ENCODE measurements around the gene ZDHHC6. TPM values are rescaled to one million over a fixed set of nuclear protein-coding genes. Genes with fewer than 3 reads are reported as not detected.

Gene ZDHHC6
- total and polyA plus RNA-seq, 11 donors, result 10.0 to 26.1 (median 16.5) TPM

- intact Hi-C loops (cut with DNase I), result loop anchor here in 1 of 10 donors (10.0 kb wide), 1 partner anchor 251 kb away; no protein-coding TSS in a partner anchor
- no peaks in the 10 kb centered on the region for H3K27me3 ChIP-seq
- ATAC-seq (no peak), DNase-seq (no peak)
- 58 to 75% (median 63%) methylated on average over 2 of the region's 2 CpGs for WGBS, 4 donors
- TF ChIP-seq, protein P1, sequence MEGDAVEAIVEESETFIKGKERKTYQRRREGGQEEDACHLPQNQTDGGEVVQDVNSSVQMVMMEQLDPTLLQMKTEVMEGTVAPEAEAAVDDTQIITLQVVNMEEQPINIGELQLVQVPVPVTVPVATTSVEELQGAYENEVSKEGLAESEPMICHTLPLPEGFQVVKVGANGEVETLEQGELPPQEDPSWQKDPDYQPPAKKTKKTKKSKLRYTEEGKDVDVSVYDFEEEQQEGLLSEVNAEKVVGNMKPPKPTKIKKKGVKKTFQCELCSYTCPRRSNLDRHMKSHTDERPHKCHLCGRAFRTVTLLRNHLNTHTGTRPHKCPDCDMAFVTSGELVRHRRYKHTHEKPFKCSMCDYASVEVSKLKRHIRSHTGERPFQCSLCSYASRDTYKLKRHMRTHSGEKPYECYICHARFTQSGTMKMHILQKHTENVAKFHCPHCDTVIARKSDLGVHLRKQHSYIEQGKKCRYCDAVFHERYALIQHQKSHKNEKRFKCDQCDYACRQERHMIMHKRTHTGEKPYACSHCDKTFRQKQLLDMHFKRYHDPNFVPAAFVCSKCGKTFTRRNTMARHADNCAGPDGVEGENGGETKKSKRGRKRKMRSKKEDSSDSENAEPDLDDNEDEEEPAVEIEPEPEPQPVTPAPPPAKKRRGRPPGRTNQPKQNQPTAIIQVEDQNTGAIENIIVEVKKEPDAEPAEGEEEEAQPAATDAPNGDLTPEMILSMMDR (IDR thresholded peaks at IDR 0.05), result no peak
- TF ChIP-seq POLR2A (IDR thresholded peaks at IDR 0.05), result no peak
- H3K4me3 ChIP-seq, result no peak overlapping the region
- H3K4me1 ChIP-seq, result no peaks in the 10 kb centered on the region
- no peak overlapping the region for H3K27ac ChIP-seq
- peaks cover 0 to 97% (median 84%) of the 10 kb centered on the region in 9 donors for H3K36me3 ChIP-seq
- no peaks in the 10 kb centered on the region for H3K9me3 ChIP-seq
These were observed 20.6 kb downstream of the ZDHHC6 start for GRCh38 chr10:112426111-112426510.

DNA sequence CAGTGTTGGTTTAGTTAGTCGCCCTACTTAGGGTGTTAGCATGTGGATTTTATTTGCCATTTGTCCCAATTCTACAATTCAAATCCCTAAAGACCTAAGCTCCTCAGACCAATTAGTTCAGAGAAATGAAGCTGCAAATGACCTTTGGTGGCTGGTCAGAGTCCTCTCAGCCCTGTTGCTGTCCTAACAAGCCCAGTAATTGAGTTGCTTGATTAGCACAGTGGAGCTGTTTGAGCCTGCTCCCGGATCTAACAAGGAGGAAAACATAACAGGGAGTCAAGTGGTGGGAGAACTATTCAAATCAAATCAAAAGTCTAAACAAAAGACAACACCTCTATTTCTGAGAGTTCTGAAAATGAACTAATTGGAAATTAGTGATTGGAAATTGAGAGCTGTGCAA, 22.1 kb downstream of the ZDHHC6 start:
- ATAC-seq (no peak), DNase-seq (no peak)
- no peaks in the 10 kb centered on the region for H3K27me3 ChIP-seq
- no peak overlapping the region for H3K27ac ChIP-seq
- no peak overlapping the region for H3K4me3 ChIP-seq
- no peaks in the 10 kb centered on the region for H3K9me3 ChIP-seq
- no peaks in the 10 kb centered on the region for H3K4me1 ChIP-seq
- intact Hi-C loops (cut with DNase I), result loop anchor here in 1 of 10 donors (10.0 kb wide), 1 partner anchor 250 kb away; no protein-coding TSS in a partner anchor
- 60 to 79% (median 65%) methylated on average over 2 of the region's 2 CpGs for WGBS, 4 donors
- TF ChIP-seq, protein P1 (IDR thresholded peaks at IDR 0.05), result no peak
- no peak for TF ChIP-seq POLR2A (IDR thresholded peaks at IDR 0.05)
- H3K36me3 ChIP-seq, result peaks cover 0 to 86% (median 69%) of the 10 kb centered on the region in 9 donors

- H3K36me3 ChIP-seq, result peaks cover 0 to 86% (median 57%) of the 10 kb centered on the region in 9 donors
- intact Hi-C loops (cut with DNase I), result loop anchor here in 1 of 10 donors (10.0 kb wide), 1 partner anchor 247 kb away; no protein-coding TSS in a partner anchor
- H3K4me1 ChIP-seq, result no peaks in the 10 kb centered on the region
- no peaks in the 10 kb centered on the region for H3K9me3 ChIP-seq
- 84 to 95% (median 91%) methylated on average over 3 of the region's 3 CpGs for WGBS, 4 donors
- H3K4me3 ChIP-seq, result no peak overlapping the region
- ATAC-seq, result no peak
- no peak overlapping the region for H3K27ac ChIP-seq
- TF ChIP-seq, protein P1 (IDR thresholded peaks at IDR 0.05), result no peak
- no peak for TF ChIP-seq POLR2A (IDR thresholded peaks at IDR 0.05)
- DNase-seq, result no peak
- no peaks in the 10 kb centered on the region for H3K27me3 ChIP-seq
These were observed 25.0 kb downstream of the ZDHHC6 start for GRCh38 chr10:112421731-112422130.

GRCh38 chr10:112412696-112413095, 34.0 kb downstream of the ZDHHC6 start:
- H3K4me1 ChIP-seq, result no peaks in the 10 kb centered on the region
- intact Hi-C loops (cut with DNase I), result loop anchor here in 1 of 10 donors (5.0 kb wide), 1 partner anchor 70 kb away; no protein-coding TSS in a partner anchor
- H3K36me3 ChIP-seq, result peaks cover 0 to 92% (median 24%) of the 10 kb centered on the region in 9 donors
- 84 to 95% (median 89%) methylated on average over 2 of the region's 2 CpGs for WGBS, 4 donors
- no peak for TF ChIP-seq POLR2A (IDR thresholded peaks at IDR 0.05)
- TF ChIP-seq, protein P1 (IDR thresholded peaks at IDR 0.05), result no peak
- H3K27me3 ChIP-seq, result no peaks in the 10 kb centered on the region
- no peak overlapping the region for H3K27ac ChIP-seq
- DNase-seq (no peak), ATAC-seq (no peak)
- H3K9me3 ChIP-seq, result no peaks in the 10 kb centered on the region
- H3K4me3 ChIP-seq, result no peak overlapping the region
